Adrenal gland (tissue), 5 donors: ENCODE data around the gene PMAIP1.

Experiments used
- POLR2A ChIP-seq, 2 donors: fragments of 450-650 bp; IDR thresholded peaks; one replicate each; pipeline ENCODE4 v1.6.1; 2017; ENCODE audit warnings: antibody characterized with exemption in 2 of 2, mild to moderate bottlenecking in 2 of 2, moderate library complexity in 1 of 2
- TF ChIP-seq, protein P1 (sequence below), 6 experiments: fragments of 450-650 bp in 4 of 6; fragments of 200-600 bp in 2 of 6; sonication (generic) in 1 of 6; IDR thresholded peaks; 1 replicate in 5 of 6; 2 replicates in 1 of 6; pipeline versions ENCODE4 v1.5.1 to v1.8.0; 2016 to 2021; ENCODE audit warnings: antibody characterized with exemption in 6 of 6, mild to moderate bottlenecking in 2 of 6, moderate library complexity in 1 of 6
- donor health status: DM: no; HTN: no; CAD: no.

- TF ChIP-seq, protein P1, sequence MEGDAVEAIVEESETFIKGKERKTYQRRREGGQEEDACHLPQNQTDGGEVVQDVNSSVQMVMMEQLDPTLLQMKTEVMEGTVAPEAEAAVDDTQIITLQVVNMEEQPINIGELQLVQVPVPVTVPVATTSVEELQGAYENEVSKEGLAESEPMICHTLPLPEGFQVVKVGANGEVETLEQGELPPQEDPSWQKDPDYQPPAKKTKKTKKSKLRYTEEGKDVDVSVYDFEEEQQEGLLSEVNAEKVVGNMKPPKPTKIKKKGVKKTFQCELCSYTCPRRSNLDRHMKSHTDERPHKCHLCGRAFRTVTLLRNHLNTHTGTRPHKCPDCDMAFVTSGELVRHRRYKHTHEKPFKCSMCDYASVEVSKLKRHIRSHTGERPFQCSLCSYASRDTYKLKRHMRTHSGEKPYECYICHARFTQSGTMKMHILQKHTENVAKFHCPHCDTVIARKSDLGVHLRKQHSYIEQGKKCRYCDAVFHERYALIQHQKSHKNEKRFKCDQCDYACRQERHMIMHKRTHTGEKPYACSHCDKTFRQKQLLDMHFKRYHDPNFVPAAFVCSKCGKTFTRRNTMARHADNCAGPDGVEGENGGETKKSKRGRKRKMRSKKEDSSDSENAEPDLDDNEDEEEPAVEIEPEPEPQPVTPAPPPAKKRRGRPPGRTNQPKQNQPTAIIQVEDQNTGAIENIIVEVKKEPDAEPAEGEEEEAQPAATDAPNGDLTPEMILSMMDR (IDR thresholded peaks at IDR 0.05): no peak
- no peak for TF ChIP-seq POLR2A (IDR thresholded peaks at IDR 0.05)
These were observed 50.6 kb downstream of the PMAIP1 start for GRCh38 chr18:59950215-59950944.
